B cell (primary cell): ENCODE measurements around the gene CGB3. TPM values are rescaled to one million over a fixed set of nuclear protein-coding genes. Genes with fewer than 3 reads are reported as not detected.

Experiments
- ATAC-seq: fragments of 200-7000 bp; cut with Tn5 transposase; one replicate; pipeline ENCODE4 v1.10.0; 2021; ENCODE audit warnings: low read depth, mild to moderate bottlenecking, moderate number of reproducible peaks, moderate library complexity
- CTCF ChIA-PET: fragments of 350-600 bp; sonication (Branson Sonifier 250); formaldehyde crosslinking; loops from one replicate; lab custom pipeline; 2021; ENCODE audit warnings: antibody characterized with exemption, inconsistent platforms; lab: Charles Lee
- POLR2A ChIA-PET: fragments of 350-600 bp; sonication (Branson Sonifier 250); formaldehyde crosslinking; loops from one replicate; lab custom pipeline; 2021; ENCODE audit warnings: antibody characterized with exemption; lab: Charles Lee
- DNase-seq: peaks from one replicate; pipeline ENCODE4 v3.0.0; 2013
- H2AFZ ChIP-seq: 2 replicates; pipeline ENCODE4 v1.6.1; 2012; ENCODE audit warnings: mild to moderate bottlenecking, low read depth, low read length; ENCODE audit not compliant: insufficient read depth, poor library complexity, severe bottlenecking
- H3K27ac ChIP-seq, 2 donors: 1 replicate in 1 of 2; 2 replicates in 1 of 2; pipeline ENCODE4 v1.5.1; 2012 to 2013; ENCODE audit warnings: low read length in 2 of 2, mild to moderate bottlenecking in 2 of 2, moderate library complexity in 1 of 2
- H3K27me3 ChIP-seq, 4 experiments: fragments of 200-600 bp in 1 of 4; sonication (generic) in 1 of 4; replicated peaks in 1 of 4; 1 replicate in 2 of 4; 2 replicates in 2 of 4; pipeline versions ENCODE4 v1.6.1 to v1.7.0; 2013 to 2016; ENCODE audit warnings: low read length in 3 of 4, mild to moderate bottlenecking in 2 of 4, mixed read lengths in 1 of 4, moderate library complexity in 1 of 4; ENCODE audit not compliant: insufficient read depth in 4 of 4, control insufficient read depth in 3 of 4; ENCODE audit errors: control extremely low read depth in 1 of 4
- H3K36me3 ChIP-seq, 2 experiments: replicated peaks in 1 of 2; 1 replicate in 1 of 2; 2 replicates in 1 of 2; pipeline versions ENCODE4 v1.6.1 to v1.7.1; 2013; ENCODE audit warnings: low read length in 1 of 2; ENCODE audit not compliant: insufficient read depth in 2 of 2, control insufficient read depth in 1 of 2; ENCODE audit errors: control extremely low read depth in 1 of 2, extremely low read depth in 1 of 2
- H3K4me1 ChIP-seq, 2 donors: fragments of 200-600 bp in 1 of 2; sonication (generic) in 1 of 2; 1 replicate in 1 of 2; 2 replicates in 1 of 2; pipeline versions ENCODE4 v1.5.1 to v1.6.1; 2013 to 2017; ENCODE audit warnings: low read length in 2 of 2; ENCODE audit not compliant: control insufficient read depth in 2 of 2, insufficient read depth in 2 of 2
- H3K4me2 ChIP-seq: replicated peaks from 2 replicates; pipeline ENCODE3; 2012; ENCODE audit warnings: mild to moderate bottlenecking, low read depth, low read length; ENCODE audit not compliant: poor library complexity, severe bottlenecking
- H3K4me3 ChIP-seq, 5 experiments: fragments of 200-600 bp in 1 of 5; sonication (generic) in 1 of 5; 1 replicate in 3 of 5; 2 replicates in 2 of 5; pipeline versions ENCODE4 v1.5.1 to v1.7.0; 2011 to 2016; ENCODE audit warnings: low read length in 4 of 5, mild to moderate bottlenecking in 4 of 5, low read depth in 2 of 5, control low read depth in 1 of 5, moderate library complexity in 1 of 5; ENCODE audit not compliant: insufficient read depth in 1 of 5; ENCODE audit errors: control extremely low read depth in 1 of 5, extremely low read depth in 1 of 5
- H3K79me2 ChIP-seq: fragments of 200-600 bp; sonication (generic); one replicate; pipeline ENCODE4 v1.6.0; 2016; ENCODE audit warnings: low read length; ENCODE audit not compliant: control insufficient read depth, insufficient read depth
- H3K9ac ChIP-seq: fragments of 200-600 bp; sonication (generic); 2 replicates; pipeline ENCODE4 v1.6.1; 2017; ENCODE audit warnings: mild to moderate bottlenecking, low read length, moderate library complexity
- H3K9me3 ChIP-seq, 3 donors: one replicate each; pipeline versions ENCODE4 v1.6.1 to v1.7.1; 2013; ENCODE audit warnings: low read length in 2 of 3; ENCODE audit not compliant: control insufficient read depth in 2 of 3, insufficient read depth in 1 of 3; ENCODE audit errors: control extremely low read depth in 1 of 3
- H4K20me1 ChIP-seq: 2 replicates; pipeline ENCODE4 v1.6.0; 2012; ENCODE audit warnings: mild to moderate bottlenecking, low read length; ENCODE audit not compliant: insufficient read depth, control insufficient read depth, poor library complexity, severe bottlenecking
- H3K27ac Mint-ChIP-seq: one replicate; pipeline ENCODE4 v1.8.0; 2021; ENCODE audit warnings: mixed read lengths
- H3K27me3 Mint-ChIP-seq: one replicate; pipeline ENCODE4 v1.8.0; 2021; ENCODE audit warnings: mixed read lengths
- H3K4me1 Mint-ChIP-seq: one replicate; pipeline ENCODE4 v1.8.0; 2021; ENCODE audit warnings: mixed read lengths
- H3K4me3 Mint-ChIP-seq: one replicate; pipeline ENCODE4 v1.8.0; 2021; ENCODE audit warnings: mixed read lengths
- H3K9me3 Mint-ChIP-seq: one replicate; pipeline ENCODE4 v1.8.0; 2022; ENCODE audit warnings: mixed read lengths; ENCODE audit not compliant: insufficient read depth
- CTCF ChIP-seq: fragments of 200-600 bp; IDR thresholded peaks from one replicate; pipeline ENCODE4 v1.8.0; 2022; ENCODE audit warnings: antibody characterized with exemption, mild to moderate bottlenecking
- EZH2 ChIP-seq: IDR thresholded peaks from 2 replicates; pipeline ENCODE4 v1.6.1; 2012; ENCODE audit warnings: borderline replicate concordance, low read depth, mild to moderate bottlenecking, moderate library complexity, low read length; ENCODE audit not compliant: insufficient read depth, poor library complexity, severe bottlenecking
- WGBS: methylation state at CpG from one replicate; pipeline ENCODE4 v1.1.5; 2013; ENCODE audit warnings: missing lambda C conversion rate; ENCODE audit not compliant: insufficient coverage; 5-methylcytosine and 5-hydroxymethylcytosine counted together
- intact Hi-C: fragments of 100-400 bp; cut with micrococcal nuclease; formaldehyde crosslinking; loops from one replicate; pipeline ENCODE4 v1.10.0; 2022
- polyA plus RNA-seq: library from polyadenylated mRNA; depleted of rRNA; stranded (reverse); fragments of >200 nt; gene quantifications from 2 replicates; pipeline ENCODE4 v1.2.3, GENCODE V29; 2012
- total RNA-seq, 2 donors: library from RNA; stranded (reverse); fragments of 120-200 nt in 1 of 2; gene quantifications; 1 replicate in 1 of 2; 2 replicates in 1 of 2; pipeline versions ENCODE4 v1.2.3 to v1.2.4, GENCODE V29; 2013 to 2022

Gene CGB3
- total and polyA plus RNA-seq, 2 donors (not counting 1 experiment from before 2014, with no cell fraction given), result not detected

- Histone ChIP-seq H2AFZ (no peak overlapping the region), H3K36me3 (peaks cover 0 to 49% of the 10 kb centered on the region in 2 experiments), H3K4me1 (no peaks in the 10 kb centered on the region), H3K27me3 (no peaks in the 10 kb centered on the region), H3K79me2 (no peaks in the 10 kb centered on the region), H4K20me1 (no peaks in the 10 kb centered on the region), H3K4me2 (no peak overlapping the region), H3K4me3 (no peak overlapping the region), H3K9ac (no peak overlapping the region), H3K9me3 (no peaks in the 10 kb centered on the region), H3K27ac (no peak overlapping the region)
- ChIA-PET POLR2A (no interaction called here), CTCF (interaction anchor here (2.7 kb wide), 1 partner anchor 11 kb away, joined by 10 read pairs; no protein-coding TSS in a partner anchor)
- 92% methylated on average over 18 of the region's 18 CpGs for WGBS
- intact Hi-C loops, result no loop called here
- Mint-ChIP-seq H3K27ac (no peak overlapping the region), H3K9me3 (no peaks in the 10 kb centered on the region), H3K4me3 (no peak overlapping the region), H3K27me3 (no peaks in the 10 kb centered on the region), H3K4me1 (no peaks in the 10 kb centered on the region)
- DNase-seq (no peak), ATAC-seq (no peak)
- TF ChIP-seq EZH2, result no peak
- no peak for TF ChIP-seq CTCF
Observed at GRCh38 chr19:49010453-49010852, 13.7 kb downstream of the CGB3 start.

- DNase-seq, result no peak
- no peaks in the 10 kb centered on the region for H3K79me2 ChIP-seq
- Mint-ChIP-seq H3K9me3 (no peaks in the 10 kb centered on the region), H3K27ac (no peak overlapping the region), H3K4me3 (no peak overlapping the region), H3K27me3 (no peaks in the 10 kb centered on the region), H3K4me1 (no peaks in the 10 kb centered on the region)
- POLR2A ChIA-PET, result no interaction called here
- 97% methylated on average over 18 of the region's 18 CpGs for WGBS
- no peak for ATAC-seq
- TF ChIP-seq EZH2 (no peak), CTCF (no peak)
- no peak overlapping the region for H3K4me2 ChIP-seq
- H3K27me3 ChIP-seq, result no peaks in the 10 kb centered on the region
- no peak overlapping the region for H3K9ac ChIP-seq
- no peak overlapping the region for H3K4me3 ChIP-seq
- H4K20me1 ChIP-seq, result no peaks in the 10 kb centered on the region
- intact Hi-C loops, result no loop called here
- H2AFZ ChIP-seq, result no peak overlapping the region
- H3K27ac ChIP-seq, result no peak overlapping the region
- no peaks in the 10 kb centered on the region for H3K4me1 ChIP-seq
- CTCF ChIA-PET, result interaction anchor here (2.7 kb wide), 1 partner anchor 10 kb away, joined by 10 read pairs; no protein-coding TSS in a partner anchor
- H3K36me3 ChIP-seq, result peaks cover 0 to 54% of the 10 kb centered on the region in 2 experiments
- H3K9me3 ChIP-seq, result no peaks in the 10 kb centered on the region
Observed at GRCh38 chr19:49009828-49010227, 14.3 kb downstream of the CGB3 start.
